Fibroblast of lung (primary cell): ENCODE results near the gene PXMP4.

Experiments used
- EZH2 ChIP-seq: IDR thresholded peaks from 2 replicates; pipeline ENCODE4 v1.5.1; 2012; ENCODE audit warnings: low read length, control low read depth, mild to moderate bottlenecking; ENCODE audit errors: missing control alignments
- TF ChIP-seq, protein P1 (sequence below), 2 donors: IDR thresholded peaks in 1 of 2; conservative IDR thresholded peaks in 1 of 2; 1 replicate in 1 of 2; 2 replicates in 1 of 2; pipeline ENCODE4 v1.5.1; 2011 to 2012; ENCODE audit warnings: low read length in 2 of 2, control low read depth in 1 of 2, inconsistent platforms in 1 of 2, low read depth in 1 of 2, mild to moderate bottlenecking in 1 of 2

DNA sequence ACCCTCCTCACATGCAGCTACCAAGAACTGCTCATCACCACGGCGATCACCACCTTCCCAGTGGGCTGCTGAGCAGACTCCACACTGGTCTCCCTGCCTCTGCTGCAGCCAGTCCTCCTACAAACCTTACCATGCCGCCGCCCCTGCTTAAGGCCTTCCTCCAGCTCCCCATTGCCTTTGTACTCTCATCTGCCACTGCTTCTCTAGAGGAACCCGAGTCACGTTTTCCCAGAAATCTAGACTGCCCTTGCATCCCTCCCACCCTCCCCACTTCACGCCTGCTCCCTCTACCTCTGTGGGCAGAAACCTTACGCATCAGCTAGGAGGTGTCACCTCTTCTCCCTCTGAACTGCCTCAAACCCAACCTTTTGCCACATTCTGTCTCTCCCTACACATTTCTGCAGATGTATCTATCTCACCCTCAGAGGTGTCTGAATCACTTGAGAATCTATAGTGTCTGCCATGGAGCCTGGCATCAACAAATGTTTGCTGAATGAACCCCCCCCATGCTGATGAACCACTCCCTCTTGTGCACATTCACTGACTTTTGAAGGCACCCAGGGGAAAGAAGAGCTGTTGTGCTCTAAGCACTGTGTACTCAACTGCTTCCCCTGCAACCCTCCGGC is 38.3 kb downstream of the PXMP4 start:
- TF ChIP-seq, protein P1, sequence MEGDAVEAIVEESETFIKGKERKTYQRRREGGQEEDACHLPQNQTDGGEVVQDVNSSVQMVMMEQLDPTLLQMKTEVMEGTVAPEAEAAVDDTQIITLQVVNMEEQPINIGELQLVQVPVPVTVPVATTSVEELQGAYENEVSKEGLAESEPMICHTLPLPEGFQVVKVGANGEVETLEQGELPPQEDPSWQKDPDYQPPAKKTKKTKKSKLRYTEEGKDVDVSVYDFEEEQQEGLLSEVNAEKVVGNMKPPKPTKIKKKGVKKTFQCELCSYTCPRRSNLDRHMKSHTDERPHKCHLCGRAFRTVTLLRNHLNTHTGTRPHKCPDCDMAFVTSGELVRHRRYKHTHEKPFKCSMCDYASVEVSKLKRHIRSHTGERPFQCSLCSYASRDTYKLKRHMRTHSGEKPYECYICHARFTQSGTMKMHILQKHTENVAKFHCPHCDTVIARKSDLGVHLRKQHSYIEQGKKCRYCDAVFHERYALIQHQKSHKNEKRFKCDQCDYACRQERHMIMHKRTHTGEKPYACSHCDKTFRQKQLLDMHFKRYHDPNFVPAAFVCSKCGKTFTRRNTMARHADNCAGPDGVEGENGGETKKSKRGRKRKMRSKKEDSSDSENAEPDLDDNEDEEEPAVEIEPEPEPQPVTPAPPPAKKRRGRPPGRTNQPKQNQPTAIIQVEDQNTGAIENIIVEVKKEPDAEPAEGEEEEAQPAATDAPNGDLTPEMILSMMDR (conservative IDR thresholded peaks at IDR 0.05 in 1 of 2, IDR thresholded peaks at IDR 0.05 in 1 of 2; ENCODE audit: low read depth in 1 of 2, low read length in 2 of 2) = no peak
- TF ChIP-seq EZH2 = no peak
